ENCODE measurements around the gene EXOC3L2.

Gene EXOC3L2

DNA sequence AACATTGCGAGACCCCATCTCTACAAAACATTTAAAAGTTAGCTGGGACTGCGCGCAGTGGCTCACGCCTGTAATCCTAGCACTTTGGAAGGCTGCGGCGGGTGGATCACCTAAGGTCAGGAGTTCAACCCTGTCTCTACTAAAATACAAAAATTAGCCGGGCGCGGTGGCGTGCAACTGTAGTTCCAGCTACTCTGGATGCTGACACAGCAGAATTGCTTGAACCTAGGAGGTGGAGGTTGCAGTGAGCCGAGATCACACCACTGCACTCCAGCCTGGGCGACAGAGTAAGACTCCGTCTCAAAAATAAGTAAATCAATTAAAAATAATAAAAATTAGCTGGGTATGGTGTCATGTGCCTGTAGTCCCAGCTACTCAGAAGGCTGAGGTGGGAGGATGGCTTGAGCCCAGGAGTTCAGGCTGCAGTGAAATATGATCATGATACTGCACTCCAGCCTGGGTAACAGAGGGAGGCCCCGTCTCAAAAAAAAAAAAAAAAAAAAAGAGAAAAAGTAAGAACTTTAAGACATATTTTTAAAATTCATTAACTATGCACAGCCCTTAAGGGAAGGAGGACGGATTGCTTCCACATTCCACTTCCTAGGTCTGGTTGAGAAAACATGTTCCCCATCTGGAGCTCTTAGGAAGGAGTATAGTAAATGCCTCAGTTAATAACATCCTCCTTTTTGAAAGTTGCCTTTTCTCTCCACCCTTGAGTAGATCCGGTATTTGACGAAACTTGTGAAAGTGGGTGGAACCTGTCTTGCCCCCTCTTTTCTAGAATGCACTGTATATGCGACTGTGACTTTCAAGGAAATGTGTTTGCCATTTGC is 26.1 kb downstream of the EXOC3L2 start:
- DNase-seq: no peak

DNA sequence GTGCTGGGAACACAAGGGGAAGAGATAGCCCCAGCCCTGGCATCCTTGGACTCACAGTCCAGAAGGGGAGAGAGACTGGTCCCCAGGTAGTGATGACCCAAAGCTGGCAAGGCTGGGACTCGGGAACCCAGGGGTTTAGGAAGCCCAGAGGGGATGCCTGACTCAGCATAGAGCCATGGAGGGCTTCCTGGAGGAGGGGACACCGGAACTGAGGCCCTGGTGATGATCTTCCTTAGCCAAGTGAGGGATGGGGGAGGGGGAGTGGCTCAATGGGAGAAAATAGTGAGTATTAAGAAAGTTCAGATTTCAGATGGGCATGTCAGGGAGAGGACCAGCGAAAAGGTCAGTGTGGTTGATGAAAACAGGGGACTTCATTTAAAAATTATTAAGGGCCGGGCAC is 26.8 kb downstream of the EXOC3L2 start:
- DNase-seq: no peak

DNA sequence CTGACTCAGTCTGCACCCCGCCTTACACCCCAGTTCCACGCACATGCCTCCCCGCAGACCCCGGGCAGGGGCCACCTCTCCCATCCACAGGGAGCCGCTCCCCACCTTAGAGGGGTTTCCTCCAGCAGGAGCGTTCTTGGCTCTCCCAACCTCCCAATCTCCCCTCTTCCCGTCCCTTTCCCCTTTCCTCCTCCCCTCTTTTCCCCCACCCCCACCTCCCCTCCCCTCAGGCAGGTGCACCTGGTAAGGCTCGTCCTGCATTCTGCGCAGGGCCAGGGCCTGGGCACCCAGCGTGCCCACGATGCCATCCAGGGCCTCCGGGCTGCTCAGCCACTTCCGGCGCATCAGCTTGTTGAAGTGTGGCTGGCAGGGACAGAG is 27.3 kb downstream of the EXOC3L2 start:
- DNase-seq: no peak

DNA sequence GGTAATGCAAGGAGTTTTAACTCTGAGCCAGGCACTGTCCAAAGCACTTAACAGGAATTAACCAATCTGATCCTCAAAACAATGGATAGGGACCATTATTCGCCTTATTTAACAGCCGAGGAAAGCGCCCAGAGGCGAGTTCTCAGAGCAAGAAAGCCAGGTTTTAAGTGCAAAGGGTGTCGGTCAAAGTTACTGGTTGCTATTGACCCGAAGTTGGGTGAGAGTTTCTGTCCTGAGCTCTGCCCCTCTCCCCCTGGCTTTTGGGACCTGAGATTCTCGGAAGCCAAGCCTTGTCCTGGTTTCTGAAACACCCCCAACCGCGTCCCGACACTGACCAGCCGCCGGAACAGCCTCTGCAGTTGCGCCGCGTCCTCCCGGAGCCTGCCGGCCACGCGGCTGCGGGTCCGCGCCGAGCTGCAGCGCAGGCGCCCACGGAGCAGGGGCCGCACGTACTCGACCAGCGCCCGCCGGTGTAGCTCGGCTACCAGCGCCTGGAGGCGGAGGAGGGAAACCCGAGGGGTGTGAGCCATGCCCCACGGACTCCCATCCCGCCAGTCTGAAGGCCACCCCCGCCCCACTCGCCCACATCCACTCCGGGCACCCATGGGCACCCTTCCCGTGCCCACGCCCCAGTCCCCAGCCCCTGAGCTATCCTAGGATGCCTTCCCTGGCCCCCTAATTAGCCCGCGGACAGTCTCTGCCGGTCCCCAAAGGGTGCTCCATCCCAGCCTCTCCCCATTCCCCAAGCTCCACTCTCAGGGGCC is 27.8 kb downstream of the EXOC3L2 start:
- no peak for DNase-seq

DNA sequence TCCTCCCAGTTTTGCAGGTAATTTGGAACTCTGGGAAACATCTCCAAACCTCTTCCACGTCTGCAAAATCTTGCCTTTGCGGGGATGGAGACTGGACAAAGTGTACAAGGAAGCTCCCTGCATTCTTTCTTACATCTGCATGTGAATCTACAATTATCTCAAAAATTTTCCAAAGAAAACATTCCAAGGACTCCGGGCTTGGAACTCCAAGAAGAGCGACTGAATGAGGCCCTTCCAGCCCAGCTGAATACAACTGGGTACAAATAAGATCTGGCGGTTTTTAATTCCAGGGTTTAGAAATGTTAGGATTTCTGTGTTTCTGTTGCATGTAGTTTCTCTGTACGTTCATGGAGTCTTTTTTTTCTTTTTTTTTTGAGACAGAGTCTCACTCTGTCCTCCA is 28.5 kb downstream of the EXOC3L2 start:
- no peak for DNase-seq

DNA sequence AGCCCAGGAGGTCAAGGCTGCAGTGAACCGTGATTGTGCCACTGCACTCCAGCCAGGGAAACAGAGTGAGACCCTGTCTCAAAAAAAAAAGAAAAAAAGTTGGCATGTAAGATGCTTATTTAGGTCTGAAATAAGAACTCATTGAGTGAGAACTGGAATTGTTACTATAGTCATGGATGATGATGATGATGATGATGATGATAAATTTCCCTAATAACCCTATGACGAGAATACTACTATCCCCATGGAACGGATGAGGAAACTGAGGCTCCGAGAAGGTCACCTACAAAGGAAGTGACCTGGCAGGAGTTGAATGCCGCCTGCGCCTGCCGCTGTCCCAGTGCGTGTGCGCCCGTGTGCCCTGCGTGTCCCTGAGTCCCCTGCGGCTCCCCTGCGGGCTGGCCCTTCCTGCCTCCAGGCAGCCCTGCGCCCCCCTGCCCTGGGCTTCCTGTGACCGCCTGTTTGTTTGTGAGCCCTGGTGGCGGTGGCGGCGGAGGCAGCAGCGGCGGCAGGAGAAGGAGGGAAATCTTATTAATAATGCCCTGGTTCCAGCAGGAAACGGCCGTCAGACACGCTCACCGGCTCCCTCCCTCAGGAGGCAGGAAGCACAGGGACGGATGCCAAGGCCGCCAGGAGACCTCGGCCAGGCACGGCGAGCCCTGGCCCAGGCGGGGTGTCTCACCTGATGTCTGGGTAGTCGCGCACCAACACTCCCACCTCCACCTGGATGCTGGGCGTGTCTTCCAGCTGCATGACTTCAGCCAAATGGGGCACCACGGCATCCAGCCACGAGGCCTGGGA is 29.6 kb downstream of the EXOC3L2 start:
- DNase-seq: no peak

DNA sequence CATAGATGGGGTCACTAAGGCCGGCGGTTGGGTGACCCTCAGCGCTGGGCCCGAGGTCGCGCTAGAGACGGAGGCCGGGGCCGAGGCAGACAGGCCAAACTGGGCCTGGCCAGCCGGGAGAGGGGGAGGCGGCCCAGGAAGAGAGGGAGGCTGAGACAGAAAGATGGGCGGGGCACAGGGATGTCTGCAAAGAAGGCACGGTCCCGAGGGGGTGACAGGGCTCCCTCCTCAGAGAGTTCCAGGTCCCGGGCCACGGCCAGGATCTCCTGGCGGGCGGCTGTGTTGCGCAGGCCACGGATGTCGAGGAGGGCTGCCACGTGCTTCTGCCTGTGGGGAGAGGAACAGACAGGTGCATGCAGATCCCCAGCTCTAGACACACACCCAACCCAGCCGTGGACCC is 32.2 kb downstream of the EXOC3L2 start:
- DNase-seq: no peak

DNA sequence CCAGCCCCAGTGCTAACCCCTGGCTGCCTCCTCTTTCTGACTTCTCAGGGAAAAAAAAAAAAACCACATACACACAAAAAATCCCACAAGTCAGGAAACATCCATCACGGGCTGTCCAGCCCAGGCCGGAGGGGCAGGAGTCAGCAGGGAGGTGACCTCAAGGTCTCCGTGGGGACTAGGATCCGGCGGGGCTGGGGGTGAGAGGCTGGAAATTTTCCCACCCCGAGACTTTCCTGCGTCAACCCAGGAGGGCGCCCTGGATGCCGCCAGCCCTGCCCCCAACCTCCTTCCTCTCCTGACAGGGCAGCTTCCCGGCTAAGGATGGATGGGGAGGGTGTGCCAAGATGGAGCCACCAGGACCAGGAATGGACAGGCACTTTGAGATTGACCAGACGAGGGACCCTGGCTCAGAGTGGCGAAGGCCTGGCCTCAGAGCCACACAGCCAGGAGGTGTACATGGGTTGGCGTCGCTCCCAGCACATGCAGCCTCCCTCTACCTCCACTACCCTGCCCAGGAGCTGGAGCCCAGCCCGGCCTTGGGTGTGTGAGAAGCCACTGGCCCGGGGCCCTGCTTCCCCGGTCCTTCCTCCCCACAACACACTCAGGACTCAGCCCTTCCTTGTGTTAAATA is 33.3 kb downstream of the EXOC3L2 start:
- DNase-seq: no peak

DNA sequence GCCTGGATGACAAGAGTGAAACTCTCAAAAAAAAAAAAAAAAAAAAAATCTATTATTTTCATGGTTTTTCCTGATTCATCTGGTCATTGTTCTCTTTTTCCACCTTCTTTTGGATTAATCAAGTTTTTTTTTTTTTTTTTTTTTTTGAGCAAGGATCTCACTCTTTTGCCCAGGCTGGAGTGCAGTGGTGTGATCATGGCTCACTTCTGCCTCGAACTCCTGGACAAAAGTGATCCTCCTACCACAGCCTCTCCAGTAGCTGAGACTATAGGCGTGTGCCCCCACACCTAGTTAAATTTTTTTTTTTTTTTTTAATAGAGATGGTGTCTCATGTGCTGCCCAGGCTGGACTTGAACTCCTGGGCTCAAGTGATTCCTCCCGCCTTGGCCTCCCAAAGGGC is 38.9 kb downstream of the EXOC3L2 start:
- no peak for DNase-seq

DNA sequence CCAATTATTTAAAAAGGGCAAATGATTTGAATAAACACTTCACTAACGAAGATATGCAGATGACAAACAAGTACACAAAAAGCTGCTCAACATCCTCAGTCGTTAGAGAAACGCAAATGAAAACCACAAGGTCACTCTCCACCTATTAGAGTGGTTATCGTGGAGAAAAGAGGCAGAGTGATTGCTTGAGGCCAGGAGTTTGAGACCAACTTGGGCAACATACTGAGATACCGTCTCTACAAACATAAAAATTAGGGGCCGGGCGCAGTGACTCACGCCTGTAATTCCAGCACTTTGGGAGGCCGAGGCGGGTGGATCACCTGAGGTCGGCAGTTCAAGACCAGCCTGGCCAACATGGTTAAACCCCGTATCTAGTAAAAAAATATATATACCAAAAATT is 39.4 kb downstream of the EXOC3L2 start:
- no peak for DNase-seq

DNA sequence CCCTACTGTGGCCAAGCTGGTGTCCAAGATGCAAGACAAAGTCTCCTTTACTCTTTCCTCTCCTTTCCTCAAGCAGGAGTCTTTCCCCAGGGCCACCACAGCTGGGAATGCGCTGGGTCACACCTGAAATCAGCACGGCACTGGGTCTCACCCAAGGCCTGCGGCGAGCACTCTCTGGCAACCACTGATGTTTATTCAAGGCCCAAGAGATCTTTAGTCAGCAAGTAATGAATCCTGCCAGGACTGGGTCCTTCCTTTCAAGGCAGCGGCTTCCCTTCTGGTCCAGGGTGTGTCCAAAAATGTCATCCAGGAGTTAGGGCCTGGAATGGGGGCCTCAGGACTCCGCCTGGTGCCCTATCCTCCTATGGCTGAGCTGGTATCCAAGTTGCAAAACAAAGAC is 42.6 kb downstream of the EXOC3L2 start:
- DNase-seq: no peak

DNA sequence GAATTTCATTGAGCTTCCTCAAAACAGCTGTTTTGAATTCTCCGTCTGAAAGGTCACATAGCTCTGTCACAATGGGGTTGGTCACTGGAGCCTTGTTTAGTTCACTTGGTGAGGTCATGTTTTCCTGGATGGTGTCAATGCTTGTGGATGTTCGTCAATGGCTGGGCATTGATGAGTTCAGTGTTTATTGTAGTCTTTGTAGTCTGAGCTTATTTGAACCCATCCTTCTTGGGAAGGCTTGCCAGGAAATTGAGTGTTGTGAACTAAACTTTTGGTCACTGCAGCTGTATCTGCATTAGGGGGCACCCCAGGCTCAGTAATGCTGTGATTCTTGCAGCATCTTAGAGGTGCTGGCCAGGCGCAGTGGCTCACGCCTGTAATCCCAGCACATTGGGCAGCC is 44.6 kb downstream of the EXOC3L2 start:
- DNase-seq: no peak

DNA sequence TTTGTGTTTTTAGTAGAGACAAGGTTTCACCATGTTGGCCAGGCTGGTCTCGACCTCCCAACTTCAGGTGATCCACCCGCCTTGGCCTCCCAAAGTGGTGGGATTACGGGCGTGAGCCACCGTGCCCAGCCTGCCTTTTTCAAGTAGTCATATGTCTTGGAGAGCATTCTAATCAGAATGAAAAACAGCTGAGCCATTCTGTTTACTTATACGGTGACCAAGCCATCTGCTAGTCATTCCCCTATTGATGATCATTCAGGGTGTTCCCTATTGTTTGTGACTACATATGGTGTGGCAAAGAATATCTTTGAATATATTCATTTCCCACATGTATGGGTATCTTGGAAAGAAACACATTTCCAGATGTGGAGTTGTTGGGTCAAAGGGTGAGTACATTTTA is 49.4 kb downstream of the EXOC3L2 start:
- DNase-seq: no peak

DNA sequence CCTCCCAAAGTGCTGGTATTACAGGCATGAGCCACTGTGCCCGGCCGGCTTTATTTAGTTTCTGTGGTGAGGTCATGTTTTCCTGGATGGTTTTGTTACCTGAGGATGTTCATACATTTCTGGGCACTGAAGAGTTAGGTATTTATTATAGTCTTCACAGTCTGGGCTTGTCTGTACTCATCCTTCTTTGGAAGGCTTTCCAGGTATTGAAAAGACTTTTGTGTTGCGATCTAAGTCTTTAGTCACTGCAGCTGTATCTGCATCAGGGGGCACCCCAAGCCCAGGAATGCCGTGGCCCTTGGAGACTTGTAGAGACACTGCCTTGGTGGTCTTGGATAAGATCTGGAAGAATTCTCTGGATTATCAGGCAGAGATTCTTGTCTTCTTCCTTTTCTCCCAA is 53.8 kb downstream of the EXOC3L2 start:
- no peak for DNase-seq

DNA sequence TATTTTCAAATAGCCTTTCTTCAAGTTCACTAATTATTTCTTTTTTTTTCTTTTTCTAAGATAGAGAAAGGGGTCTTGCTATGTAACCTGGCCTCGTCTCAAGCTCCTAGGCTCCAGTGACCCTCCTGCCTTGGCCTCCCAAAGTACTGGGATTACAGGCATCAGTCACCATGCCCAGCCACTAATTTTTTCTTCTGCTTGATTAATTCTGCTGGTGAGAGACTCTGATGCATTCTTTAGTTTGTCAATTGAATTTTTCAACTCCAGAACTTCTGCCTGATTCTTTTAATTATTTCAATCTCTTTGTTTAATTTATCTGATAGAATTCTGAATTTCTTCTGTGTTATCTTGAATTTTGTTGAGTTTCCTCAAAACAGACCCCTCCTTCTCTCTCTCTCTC is 55.2 kb downstream of the EXOC3L2 start:
- no peak for DNase-seq

DNA sequence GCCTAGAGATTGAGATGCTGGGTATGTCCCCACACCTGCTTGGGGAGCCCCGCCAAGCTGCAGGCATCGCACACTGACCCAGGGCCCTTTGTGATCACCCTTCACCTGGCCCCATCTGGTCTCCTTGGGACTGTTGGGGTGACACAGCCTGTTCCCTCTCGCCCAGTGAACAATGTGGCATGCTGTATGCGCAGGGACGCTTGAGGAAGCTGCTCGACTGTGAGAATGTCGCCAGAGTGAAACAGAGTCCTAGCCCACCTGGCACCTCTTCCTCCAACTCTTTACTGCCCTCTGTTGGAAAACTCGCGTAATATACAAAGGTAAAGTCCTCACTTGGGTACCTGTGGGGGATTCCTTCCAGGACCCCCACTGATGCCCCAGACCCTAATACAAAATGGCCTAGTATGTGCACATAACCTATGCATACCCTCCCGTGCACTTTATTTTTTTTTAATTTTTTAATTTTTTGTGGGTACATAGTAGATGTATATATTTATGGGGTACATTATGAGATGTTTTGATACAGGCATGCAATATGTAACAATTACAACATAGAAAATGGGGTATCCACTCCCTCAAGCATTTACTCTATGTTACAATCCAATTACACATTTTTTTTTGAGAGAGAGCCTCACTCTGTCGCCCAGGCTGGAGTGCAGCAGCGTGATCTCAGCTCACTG is 57.6 kb downstream of the EXOC3L2 start:
- DNase-seq: no peak

DNA sequence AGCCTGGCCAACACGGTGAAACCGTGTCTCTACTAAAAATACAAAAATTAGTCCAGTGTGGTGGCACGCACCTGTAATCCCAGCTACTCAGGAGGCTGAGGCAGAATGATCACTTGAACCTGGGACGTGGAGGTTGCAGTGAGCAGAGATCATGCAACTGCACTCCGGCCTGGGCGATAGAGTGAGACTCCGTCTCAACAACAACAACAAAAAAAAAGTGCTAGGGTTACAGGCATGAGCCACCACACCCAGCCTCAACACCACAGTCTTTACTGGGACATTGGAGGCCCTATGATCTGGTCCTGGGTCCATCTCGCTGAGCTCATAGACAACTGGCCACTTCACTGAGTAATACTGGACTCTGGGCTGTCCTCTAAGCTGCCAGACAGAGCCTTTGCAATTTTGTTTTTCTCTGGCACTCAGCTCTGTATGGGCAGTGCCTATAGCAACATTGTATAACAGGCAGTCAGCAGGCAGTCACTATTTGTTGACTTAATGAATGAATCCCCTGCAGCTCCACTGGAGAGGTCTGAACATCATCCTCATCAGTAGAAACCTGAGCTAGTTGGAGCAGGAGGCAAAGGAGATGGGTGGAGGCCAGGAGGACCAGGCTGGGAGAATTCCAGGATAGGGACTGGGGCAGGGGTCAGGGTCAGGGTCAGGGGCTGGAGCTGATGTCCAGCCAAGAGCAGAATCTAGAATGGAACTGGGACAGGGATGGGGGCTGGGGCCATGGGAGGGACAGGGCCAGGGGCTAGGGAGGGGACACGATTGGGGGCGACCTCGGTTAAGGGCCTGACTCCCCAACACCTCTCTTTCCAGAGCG is 58.5 kb downstream of the EXOC3L2 start:
- no peak for DNase-seq

DNA sequence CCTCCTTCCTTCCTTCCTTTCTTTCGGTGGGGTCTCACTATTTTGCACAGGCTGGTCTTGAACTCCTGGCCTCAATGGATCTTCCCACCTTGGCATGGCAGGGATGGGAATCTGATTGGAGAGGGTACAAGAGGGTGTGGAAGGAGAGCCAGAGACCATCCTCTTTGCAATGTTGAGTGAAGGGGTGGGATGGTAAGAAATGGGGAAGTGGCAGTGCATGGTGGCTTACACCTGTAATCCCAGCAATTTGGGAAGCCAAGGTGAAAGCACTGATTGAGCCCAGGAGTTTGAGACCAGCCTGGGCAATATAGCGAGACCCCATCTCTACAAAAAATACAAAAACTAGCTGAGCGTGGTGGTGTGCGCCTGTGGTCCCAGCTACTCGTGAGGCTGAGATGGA is 61.1 kb downstream of the EXOC3L2 start:
- no peak for DNase-seq

DNA sequence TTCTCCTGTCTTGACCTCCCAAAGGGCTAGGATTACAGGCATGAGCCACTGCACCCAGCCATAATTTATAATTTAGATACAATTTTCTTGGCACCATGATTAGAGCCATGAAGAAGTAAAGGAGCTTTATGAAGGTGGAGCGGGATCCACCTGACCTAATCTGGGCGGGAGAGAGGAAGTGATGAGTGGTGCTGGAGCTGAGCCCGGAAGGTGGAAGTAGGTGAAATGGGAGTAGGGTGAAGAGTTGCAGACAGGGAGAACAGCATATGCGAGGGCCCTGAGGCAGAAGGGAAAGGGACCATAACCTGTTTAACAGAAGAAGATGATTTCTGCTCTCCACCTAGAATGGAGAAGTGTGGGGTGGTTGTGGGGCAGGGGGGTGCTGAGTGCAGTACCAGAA is 62.4 kb downstream of the EXOC3L2 start:
- no peak for DNase-seq

DNA sequence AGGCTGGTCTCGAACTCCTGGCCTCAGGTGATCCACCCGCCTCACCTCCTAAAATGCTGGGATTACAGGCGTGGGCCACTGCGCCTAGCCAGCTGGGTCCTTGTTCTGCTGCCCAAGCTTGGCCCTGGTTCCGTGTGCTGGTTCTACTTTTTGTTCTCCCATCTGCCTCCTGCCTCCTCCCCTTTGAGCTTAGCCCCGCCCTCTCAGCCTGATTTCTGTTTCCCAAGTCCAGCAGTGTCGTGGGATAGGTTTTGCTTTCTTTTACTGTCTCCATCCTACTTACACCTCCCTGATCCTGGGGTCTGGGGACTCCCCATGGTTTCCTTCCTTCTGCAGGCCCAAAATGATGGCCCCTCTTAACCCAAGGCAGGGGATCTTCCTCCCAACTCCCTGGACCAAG is 64.3 kb downstream of the EXOC3L2 start:
- DNase-seq: no peak

DNA sequence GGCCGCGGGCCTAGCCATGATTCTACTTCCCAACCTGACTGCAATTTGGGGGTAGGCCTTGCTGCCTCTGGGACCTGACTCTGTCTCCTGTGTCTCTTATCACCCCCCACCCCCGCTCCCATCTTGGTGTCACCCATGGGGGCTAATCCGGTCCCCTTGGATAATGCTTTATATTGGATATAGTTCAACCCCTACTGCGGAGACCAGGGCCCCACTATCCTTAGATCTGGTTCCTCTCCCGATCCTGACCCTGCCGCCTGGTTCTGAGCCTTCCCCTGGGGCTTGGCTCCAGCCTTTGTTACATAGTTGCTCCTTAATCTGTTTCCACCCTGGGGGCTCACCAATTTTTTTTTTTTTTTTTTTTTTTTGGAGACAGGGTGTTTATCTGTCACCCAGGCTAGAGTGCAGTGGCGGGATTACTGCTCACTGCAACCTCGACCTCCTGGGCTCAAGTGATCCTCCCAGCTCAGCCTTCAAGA is 65.3 kb downstream of the EXOC3L2 start:
- DNase-seq: no peak

All from activated effector memory CD4-positive, alpha-beta T cell treated with anti-CD3 and anti-CD28 coated beads, Interleukin-2, amount 50 U/mL, for 16 hours (primary cell).